Spleen (tissue), 11 donors: ENCODE measurements around the gene VAC14. TPM values are rescaled to one million over a fixed set of nuclear protein-coding genes. Genes with fewer than 3 reads are reported as not detected.
A peak's percentile ranks its signal among the peaks of the same experiment; 100 is the strongest.

Experiments
- DNase-seq: peaks from one replicate; pipeline ENCODE4 v3.0.0-alpha.2; 2020
- H3K27ac ChIP-seq, 8 donors: fragments of 200-600 bp; sonication (generic) in 7 of 8; 1 replicate in 4 of 8; 2 replicates in 4 of 8; pipeline versions ENCODE4 v1.5.0 to v1.8.0; 2016 to 2021; ENCODE audit warnings: inconsistent platforms in 4 of 8, mild to moderate bottlenecking in 4 of 8, moderate library complexity in 1 of 8
- H3K27me3 ChIP-seq, 7 donors: fragments of 200-600 bp; sonication (generic) in 6 of 7; replicated peaks in 1 of 7; 1 replicate in 4 of 7; 2 replicates in 3 of 7; pipeline versions ENCODE4 v1.5.0 to v1.8.0; 2016 to 2021; ENCODE audit warnings: inconsistent platforms in 3 of 7, mild to moderate bottlenecking in 1 of 7
- H3K36me3 ChIP-seq, 6 donors: fragments of 200-600 bp; sonication (generic) in 5 of 6; 1 replicate in 4 of 6; 2 replicates in 2 of 6; pipeline versions ENCODE4 v1.5.0 to v1.8.0; 2016 to 2021; ENCODE audit warnings: inconsistent platforms in 2 of 6
- H3K4me1 ChIP-seq, 6 donors: fragments of 200-600 bp; sonication (generic) in 5 of 6; 1 replicate in 3 of 6; 2 replicates in 3 of 6; pipeline versions ENCODE4 v1.5.0 to v1.8.0; 2016 to 2021; ENCODE audit warnings: inconsistent platforms in 3 of 6
- H3K4me3 ChIP-seq, 8 donors: fragments of 200-600 bp; sonication (generic) in 7 of 8; 1 replicate in 4 of 8; 2 replicates in 4 of 8; pipeline versions ENCODE4 v1.5.0 to v1.8.0; 2016 to 2021; ENCODE audit warnings: inconsistent platforms in 4 of 8, mild to moderate bottlenecking in 4 of 8, moderate library complexity in 2 of 8
- H3K9me3 ChIP-seq, 8 donors: fragments of 200-600 bp; sonication (generic) in 7 of 8; 1 replicate in 4 of 8; 2 replicates in 4 of 8; pipeline versions ENCODE4 v1.5.0 to v1.8.0; 2016 to 2021; ENCODE audit warnings: inconsistent platforms in 4 of 8
- CTCF ChIP-seq, 11 experiments: fragments of 200-600 bp in 7 of 11; fragments of 450-650 bp in 4 of 11; sonication (generic) in 4 of 11; IDR thresholded peaks in 8 of 11; conservative IDR thresholded peaks in 3 of 11; 1 replicate in 7 of 11; 2 replicates in 4 of 11; pipeline versions ENCODE4 v1.4.0 to v1.8.0; 2016 to 2021; ENCODE audit warnings: antibody characterized with exemption in 11 of 11, inconsistent platforms in 4 of 11, mild to moderate bottlenecking in 1 of 11
- POLR2A ChIP-seq, 3 donors: fragments of 450-650 bp; IDR thresholded peaks; one replicate each; pipeline ENCODE4 v1.5.1; 2017; ENCODE audit warnings: antibody characterized with exemption in 3 of 3, mild to moderate bottlenecking in 1 of 3
- POLR2AphosphoS5 ChIP-seq, 3 donors: sonication (generic); formaldehyde crosslinking; IDR thresholded peaks; one replicate each; pipeline ENCODE4 v1.5.1; 2017; ENCODE audit warnings: antibody characterized with exemption in 3 of 3
- WGBS, 5 donors: extraction: QIAGEN DNeasy Blood & Tissue Kit in 3 of 5; methylation state at CpG; one replicate each; pipeline versions ENCODE4 v1.1.5 to v1.1.7; 2013 to 2018; 5-methylcytosine and 5-hydroxymethylcytosine counted together
- intact Hi-C: fragments of 100-400 bp; cut with DNase I; formaldehyde crosslinking; loops from one replicate; pipeline ENCODE4 v1.15.0; 2023; ENCODE audit warnings: low total_unique reads
- polyA plus RNA-seq, 3 donors: library from polyadenylated mRNA; stranded (reverse); fragments of 200-250 nt; gene quantifications; one replicate each; pipeline ENCODE4 v1.2.1, GENCODE V29; 2013
- total RNA-seq, 7 donors: library from RNA; depleted of rRNA in 3 of 7; stranded (reverse); fragments of >200 nt in 3 of 7; fragmentation: NEBNext Ultra II Directional in 4 of 7; extraction: Animal tissue kit (Norgen Biotek cat#: 25700) in 4 of 7; gene quantifications; one replicate each; pipeline versions ENCODE4 v1.1.0 to v1.2.1, GENCODE V29; 2016 to 2021
- donor health status: healthy with polysubstance abuse.
- donor health status: DM: no; HTN: no; CAD: no; lungs with moderate emphysema.
- donor health status: DM: no; HTN: no; CAD: no.
- donor health status: Bipolar disorder and iron deficiency.
- donor health status: healthy.
- donor health status: DM: no; HTN: no; CAD: no.
- donor health status: DM: yes; HTN: yes; CAD: no.

Gene VAC14
- total and polyA plus RNA-seq, 10 donors = 29.1 to 70.0 (median 48.1) TPM

- DNase-seq = peak; percentile 69
- H3K4me1 ChIP-seq = peaks cover 4 to 23% (median 13%) of the 10 kb centered on the region in 6 donors
- 87 to 98% (median 95%) methylated on average over 9 of the region's 9 CpGs for WGBS, 5 donors
- peak overlapping the region in 2 of 8 donors; percentile 9 to 10 for H3K27ac ChIP-seq
- H3K27me3 ChIP-seq = no peaks in the 10 kb centered on the region
- intact Hi-C loops = no loop called here
- peaks cover 0 to 99% (median 53%) of the 10 kb centered on the region in 6 donors for H3K36me3 ChIP-seq
- no peaks in the 10 kb centered on the region for H3K9me3 ChIP-seq
- TF ChIP-seq POLR2A (IDR thresholded peaks at IDR 0.05) = no peak
- TF ChIP-seq CTCF (IDR thresholded peaks at IDR 0.05 in 8 of 11, conservative IDR thresholded peaks at IDR 0.05 in 3 of 11) = no peak
- TF ChIP-seq POLR2AphosphoS5 (IDR thresholded peaks at IDR 0.05) = no peak
- no peak overlapping the region for H3K4me3 ChIP-seq
Measured at GRCh38 chr16:70757183-70757582, 43.8 kb downstream of the VAC14 start.

GRCh38 chr16:70756071-70756470 lies 44.9 kb downstream of the VAC14 start:
- TF ChIP-seq POLR2A (IDR thresholded peaks at IDR 0.05) (no peak), CTCF (IDR thresholded peaks at IDR 0.05 in 8 of 11, conservative IDR thresholded peaks at IDR 0.05 in 3 of 11) (no peak), POLR2AphosphoS5 (IDR thresholded peaks at IDR 0.05) (peak in 1 of 3 donors; percentile 23)
- intact Hi-C loops = no loop called here
- Histone ChIP-seq H3K27me3 (no peaks in the 10 kb centered on the region), H3K36me3 (peaks cover 0 to 99% (median 42%) of the 10 kb centered on the region in 6 donors), H3K27ac (peak overlapping the region in 2 of 8 donors; percentile 0 to 26), H3K9me3 (no peaks in the 10 kb centered on the region), H3K4me3 (no peak overlapping the region), H3K4me1 (peaks cover 15 to 35% (median 23%) of the 10 kb centered on the region in 6 donors)
- WGBS, 5 donors = 89 to 94% (median 93%) methylated on average over 7 to 8 of the region's 8 CpGs
- DNase-seq = peak; percentile 55

GRCh38 chr16:70754851-70755600 lies 45.9 kb downstream of the VAC14 start:
- H3K9me3 ChIP-seq = no peaks in the 10 kb centered on the region
- peak; percentile 62 for DNase-seq
- TF ChIP-seq POLR2AphosphoS5 (IDR thresholded peaks at IDR 0.05) (no peak), POLR2A (IDR thresholded peaks at IDR 0.05) (no peak), CTCF (IDR thresholded peaks at IDR 0.05 in 8 of 11, conservative IDR thresholded peaks at IDR 0.05 in 3 of 11) (no peak)
- no peaks in the 10 kb centered on the region for H3K27me3 ChIP-seq
- peaks cover 0 to 99% (median 38%) of the 10 kb centered on the region in 6 donors for H3K36me3 ChIP-seq
- intact Hi-C loops = no loop called here
- WGBS, 5 donors = 85 to 91% (median 91%) methylated on average over 8 to 12 of the region's 12 CpGs
- peak overlapping the region in 1 of 8 donors; percentile 82 for H3K27ac ChIP-seq
- no peak overlapping the region for H3K4me3 ChIP-seq
- H3K4me1 ChIP-seq = peaks cover 17 to 45% (median 32%) of the 10 kb centered on the region in 6 donors

GRCh38 chr16:70754371-70754770 lies 46.6 kb downstream of the VAC14 start:
- Histone ChIP-seq H3K27me3 (no peaks in the 10 kb centered on the region), H3K36me3 (peaks cover 0 to 93% (median 35%) of the 10 kb centered on the region in 6 donors), H3K4me3 (no peak overlapping the region), H3K4me1 (peaks cover 19 to 52% (median 36%) of the 10 kb centered on the region in 6 donors), H3K27ac (peak overlapping the region in 4 of 8 donors; percentile 14 to 86 (median 80)), H3K9me3 (no peaks in the 10 kb centered on the region)
- WGBS, 5 donors = 88 to 96% (median 92%) methylated on average over 11 of the region's 11 CpGs
- DNase-seq = peak; percentile 64
- intact Hi-C loops = no loop called here
- TF ChIP-seq CTCF (IDR thresholded peaks at IDR 0.05 in 8 of 11, conservative IDR thresholded peaks at IDR 0.05 in 3 of 11) = no peak
- no peak for TF ChIP-seq POLR2A (IDR thresholded peaks at IDR 0.05)
- TF ChIP-seq POLR2AphosphoS5 (IDR thresholded peaks at IDR 0.05) = no peak
